HCT116 (cell line): ENCODE measurements around the gene SPIN2A. TPM values are rescaled to one million over a fixed set of nuclear protein-coding genes. Genes with fewer than 3 reads are reported as not detected.
"Not testable (repeated sequence)": the region's sequence is repeated elsewhere in the genome, so short reads cannot be mapped to it uniquely, and the experiment has no call there.

Experiments used
- ATAC-seq: fragments of 200-7000 bp; cut with Tn5 transposase; 2 replicates; pipeline ENCODE4 v1.9.1; 2020; ENCODE audit warnings: mild to moderate bottlenecking, moderate library complexity
- Bru-seq: library from RNA; stranded (reverse); fragments of 400-500 nt; gene quantifications from one replicate; lab custom pipeline; 2021; lab: Mats Ljungman, UMichigan
- BruChase-seq, 2 experiments: library from RNA; stranded (reverse); fragments of 400-500 nt; gene quantifications; one replicate each; lab custom pipeline; 2021; lab: Mats Ljungman, UMichigan
- BruUV-seq: library from RNA; stranded (reverse); fragments of 400-500 nt; replicated peaks from 2 replicates; lab custom pipeline; 2021; lab: Mats Ljungman, UMichigan
- CTCF ChIA-PET: fragments of 300-600 bp; sonication (Branson Sonifier 250); formaldehyde crosslinking; loops from one replicate; lab custom pipeline; 2021; ENCODE audit warnings: antibody characterized with exemption; lab: Charles Lee
- POLR2A ChIA-PET: fragments of 300-600, 350-600 bp; sonication (Branson Sonifier 250); formaldehyde crosslinking; loops from one replicate; lab custom pipeline; 2021; ENCODE audit warnings: antibody characterized with exemption; lab: Charles Lee
- RAD21 ChIA-PET, 2 experiments: fragments of 300-600 bp; sonication (Branson Sonifier 250); formaldehyde crosslinking; loops; one replicate each; lab custom pipeline; 2023; ENCODE audit warnings: low total read pairs in 2 of 2; ENCODE audit not compliant: uncharacterized antibody in 2 of 2, unreplicated experiment in 2 of 2, low non-redundant PET in 1 of 2; lab: Charles Lee
- DNase-seq: peaks from one replicate; pipeline ENCODE4 v3.0.0-alpha.2; 2010; ENCODE audit warnings: low read depth, low spot score
- H2AFZ ChIP-seq: fragments of 200-600 bp; shearing (Covaris generic), sonication (generic); 2 replicates; pipeline ENCODE4 v1.6.1; 2017; ENCODE audit warnings: low read depth, mixed run types, mixed read lengths, antibody characterized with exemption, low read length; ENCODE audit not compliant: poor library complexity, severe bottlenecking
- H3K27ac ChIP-seq: 2 replicates; pipeline ENCODE4 v1.5.1; 2012; ENCODE audit warnings: low read depth, low read length
- H3K27me3 ChIP-seq: fragments of 200-600 bp; sonication (generic); 2 replicates; pipeline ENCODE4 v1.6.1; 2016; ENCODE audit warnings: mixed run types, low read length, mixed read lengths; ENCODE audit not compliant: insufficient read depth
- H3K36me3 ChIP-seq, 2 experiments: fragments of 200-500 bp in 1 of 2; fragments of 200-600 bp in 1 of 2; sonication (Bioruptor generic) in 1 of 2; sonication (generic) in 1 of 2; 2 replicates each; pipeline versions ENCODE4 v1.5.1 to v1.6.1; 2014 to 2016; ENCODE audit warnings: low read length in 2 of 2, inconsistent platforms in 1 of 2, mixed read lengths in 1 of 2, mixed run types in 1 of 2; ENCODE audit not compliant: insufficient read depth in 2 of 2, control insufficient read depth in 1 of 2
- H3K4me1 ChIP-seq, 2 experiments: fragments of 200-600 bp in 1 of 2; sonication (generic) in 1 of 2; 2 replicates each; pipeline versions ENCODE4 v1.5.1 to v1.6.1; 2012 to 2017; ENCODE audit warnings: low read length in 2 of 2, inconsistent platforms in 1 of 2, mild to moderate bottlenecking in 1 of 2, mixed read lengths in 1 of 2, mixed run types in 1 of 2, moderate library complexity in 1 of 2; ENCODE audit not compliant: insufficient read depth in 2 of 2, control insufficient read depth in 1 of 2
- H3K4me2 ChIP-seq: fragments of 200-600 bp; sonication (generic); 2 replicates; pipeline ENCODE4 v1.6.1; 2017; ENCODE audit warnings: mixed run types, low read length, mixed read lengths
- H3K4me3 ChIP-seq, 2 experiments: fragments of 200-600 bp in 1 of 2; sonication (generic) in 1 of 2; replicated peaks in 1 of 2; 2 replicates each; pipeline ENCODE4 v1.5.1; 2011 to 2016; ENCODE audit warnings: low read length in 2 of 2, control low read depth in 1 of 2, low read depth in 1 of 2, mild to moderate bottlenecking in 1 of 2, mixed read lengths in 1 of 2, mixed run types in 1 of 2
- H3K79me2 ChIP-seq: fragments of 200-600 bp; sonication (generic); 2 replicates; pipeline ENCODE4 v1.6.1; 2017; ENCODE audit warnings: mild to moderate bottlenecking, mixed run types, low read length, moderate library complexity, mixed read lengths; ENCODE audit not compliant: insufficient read depth
- H3K9ac ChIP-seq: fragments of 200-600 bp; sonication (generic); 2 replicates; pipeline ENCODE4 v1.6.1; 2016; ENCODE audit warnings: low read length, mixed read lengths
- H3K9me2 ChIP-seq: fragments of 200-600 bp; sonication (generic), shearing (Covaris generic); 2 replicates; pipeline ENCODE4 v1.6.1; 2017; ENCODE audit warnings: mixed run types, mild to moderate bottlenecking, moderate library complexity; ENCODE audit not compliant: insufficient read depth
- H3K9me3 ChIP-seq, 2 experiments: fragments of 200-500 bp in 1 of 2; fragments of 200-600 bp in 1 of 2; sonication (Bioruptor generic) in 1 of 2; sonication (generic) in 1 of 2; 2 replicates each; pipeline ENCODE4 v1.6.1; 2014 to 2017; ENCODE audit warnings: low read length in 2 of 2, mixed read lengths in 2 of 2, inconsistent platforms in 1 of 2, low read depth in 1 of 2, mild to moderate bottlenecking in 1 of 2, mixed run types in 1 of 2, moderate library complexity in 1 of 2; ENCODE audit not compliant: control insufficient read depth in 1 of 2, insufficient read depth in 1 of 2
- H4K20me1 ChIP-seq: fragments of 200-600 bp; sonication (generic), shearing (Covaris generic); 2 replicates; pipeline ENCODE4 v1.6.1; 2017; ENCODE audit warnings: mixed run types, mild to moderate bottlenecking, moderate library complexity; ENCODE audit not compliant: insufficient read depth
- EGR1 ChIP-seq: IDR thresholded peaks from 2 replicates; pipeline ENCODE4 v1.6.1; 2012; ENCODE audit warnings: low read depth
- FOSL1 ChIP-seq: IDR thresholded peaks from 2 replicates; pipeline ENCODE4 v1.6.1; 2012; ENCODE audit warnings: low read depth
- MAX ChIP-seq: IDR thresholded peaks from 2 replicates; pipeline ENCODE4 v1.6.1; 2012
- POLR2AphosphoS5 ChIP-seq: IDR thresholded peaks from 2 replicates; pipeline ENCODE4 v1.6.1; 2011; ENCODE audit warnings: mild to moderate bottlenecking, low read depth, low read length, moderate library complexity
- RAD21 ChIP-seq: IDR thresholded peaks from 2 replicates; pipeline ENCODE4 v1.6.1; 2012; ENCODE audit warnings: low read depth, mild to moderate bottlenecking
- REST ChIP-seq: IDR thresholded peaks from 2 replicates; pipeline ENCODE4 v1.6.1; 2012; ENCODE audit warnings: low read depth
- SRF ChIP-seq: IDR thresholded peaks from 2 replicates; pipeline ENCODE4 v1.6.1; 2012; ENCODE audit warnings: low read depth
- YY1 ChIP-seq: IDR thresholded peaks from 2 replicates; pipeline ENCODE4 v1.6.1; 2011; ENCODE audit warnings: low read length, low read depth, moderate library complexity, mild to moderate bottlenecking; ENCODE audit not compliant: insufficient replicate concordance; ENCODE audit errors: extremely low read depth
- ZNF274 ChIP-seq: fragments of 200-500 bp; sonication (Bioruptor generic); IDR thresholded peaks from 2 replicates; pipeline ENCODE4 v1.6.1; 2014; ENCODE audit warnings: mild to moderate bottlenecking, low read depth, low read length, inconsistent platforms
- intact Hi-C: fragments of 100-400 bp; cut with micrococcal nuclease; formaldehyde crosslinking; loops from 2 replicates; pipeline ENCODE4 v1.10.0; 2022
- long read RNA-seq: library from polyadenylated mRNA; unstranded; transcript quantifications from one replicate; pipeline ENCODE4 v2.0.0, GENCODE V29; 2021; ENCODE audit not compliant: unreplicated experiment
- polyA plus RNA-seq: library from polyadenylated mRNA; unstranded; fragments of >200 nt; gene quantifications from 2 replicates; pipeline ENCODE4 v1.2.1, GENCODE V29; 2012; ENCODE audit warnings: missing spikeins
- total RNA-seq: library from RNA; stranded (reverse); gene quantifications from one replicate; pipeline ENCODE4 v1.2.1, GENCODE V29; 2021; ENCODE audit not compliant: unreplicated experiment
- TF ChIP-seq, protein P1 (sequence below), 3 experiments: fragments of 200-600 bp in 1 of 3; sonication (generic) in 1 of 3; IDR thresholded peaks in 2 of 3; conservative IDR thresholded peaks in 1 of 3; 2 replicates each; pipeline ENCODE4 v1.5.1; 2012 to 2017; ENCODE audit warnings: low read depth in 2 of 3, low read length in 2 of 3, antibody characterized with exemption in 1 of 3, borderline replicate concordance in 1 of 3, control low read depth in 1 of 3, mild to moderate bottlenecking in 1 of 3, mixed read lengths in 1 of 3, mixed run types in 1 of 3, moderate library complexity in 1 of 3; ENCODE audit not compliant: insufficient read depth in 1 of 3
- TF ChIP-seq, protein P2 (sequence below): IDR thresholded peaks from 2 replicates; pipeline ENCODE4 v1.6.1; 2011; ENCODE audit warnings: mild to moderate bottlenecking, low read length, moderate library complexity; ENCODE audit not compliant: insufficient replicate concordance; ENCODE audit errors: extremely low read depth

SPIN2A gene
- 0.54 TPM for total RNA-seq
- 0.27 and 0.39 TPM in 2 replicates for polyA plus RNA-seq
- Bru-seq, nascent RNA: not detected
- BruChase-seq, experiment 1, labeled RNA remaining after a 6-hour chase: not detected
- BruChase-seq, experiment 2, labeled RNA remaining after a 2-hour chase: not detected
- long read RNA-seq: 0 reads

DNA sequence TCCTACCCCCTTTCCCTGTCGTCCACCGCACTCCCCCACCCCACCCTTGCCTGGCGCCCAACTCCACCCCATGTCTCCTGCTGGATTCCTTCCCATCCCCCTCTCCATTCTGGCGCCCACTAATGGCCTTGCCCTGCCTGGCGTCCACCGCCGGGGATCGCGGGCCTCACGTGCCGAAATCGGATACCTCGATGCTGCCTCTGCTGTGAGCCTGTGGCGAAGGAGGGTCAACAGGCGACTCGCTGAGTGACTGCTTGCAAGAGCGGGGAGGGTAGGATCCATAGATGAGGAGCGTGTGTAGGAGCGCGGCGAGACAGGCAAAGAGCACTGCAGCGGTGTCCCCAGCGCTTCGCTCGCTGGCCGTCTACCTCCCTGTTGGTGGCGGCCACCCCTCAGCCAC is at the start of gene SPIN2A:
Gene SPIN2A (minus strand): TSS at position 325 of the 400 bp plus-strand sequence. CDS start 800 bp downstream, outside the sequence.
- POLR2A ChIA-PET, intact Hi-C loops, ATAC-seq, H3K27me3 ChIP-seq, CTCF ChIA-PET, RAD21 ChIA-PET, H3K79me2 ChIP-seq, H3K4me3 ChIP-seq, H4K20me1 ChIP-seq, H3K36me3 ChIP-seq, H3K9me3 ChIP-seq, H3K9ac ChIP-seq, H3K4me1 ChIP-seq, H3K27ac ChIP-seq, DNase-seq, H3K9me2 ChIP-seq, H3K4me2 ChIP-seq, BruUV-seq, H2AFZ ChIP-seq: not testable (repeated sequence)

GRCh38 chrX:57178605-57179004 is 41.4 kb upstream of the SPIN2A start:
- H3K79me2 ChIP-seq: no peaks in the 10 kb centered on the region
- no peak overlapping the region for H3K4me2 ChIP-seq
- H3K9ac ChIP-seq: no peak overlapping the region
- H3K9me2 ChIP-seq: no peaks in the 10 kb centered on the region
- no peaks in the 10 kb centered on the region for H3K36me3 ChIP-seq
- ChIA-PET CTCF (no interaction called here), RAD21 (no interaction called here), POLR2A (no interaction called here)
- no TSS peak for BruUV-seq
- H3K4me1 ChIP-seq: no peaks in the 10 kb centered on the region
- no peak for ATAC-seq
- no peaks in the 10 kb centered on the region for H3K27me3 ChIP-seq
- H4K20me1 ChIP-seq: no peaks in the 10 kb centered on the region
- no peak for DNase-seq
- no peak overlapping the region for H3K27ac ChIP-seq
- intact Hi-C loops: no loop called here
- H3K9me3 ChIP-seq: no peaks in the 10 kb centered on the region
- no peak overlapping the region for H2AFZ ChIP-seq
- no peak overlapping the region for H3K4me3 ChIP-seq
- TF ChIP-seq YY1 (no peak), ZNF274 (no peak), POLR2AphosphoS5 (no peak), FOSL1 (no peak), RAD21 (no peak), REST (no peak), SRF (no peak), MAX (no peak), EGR1 (no peak)
- TF ChIP-seq, protein P1, sequence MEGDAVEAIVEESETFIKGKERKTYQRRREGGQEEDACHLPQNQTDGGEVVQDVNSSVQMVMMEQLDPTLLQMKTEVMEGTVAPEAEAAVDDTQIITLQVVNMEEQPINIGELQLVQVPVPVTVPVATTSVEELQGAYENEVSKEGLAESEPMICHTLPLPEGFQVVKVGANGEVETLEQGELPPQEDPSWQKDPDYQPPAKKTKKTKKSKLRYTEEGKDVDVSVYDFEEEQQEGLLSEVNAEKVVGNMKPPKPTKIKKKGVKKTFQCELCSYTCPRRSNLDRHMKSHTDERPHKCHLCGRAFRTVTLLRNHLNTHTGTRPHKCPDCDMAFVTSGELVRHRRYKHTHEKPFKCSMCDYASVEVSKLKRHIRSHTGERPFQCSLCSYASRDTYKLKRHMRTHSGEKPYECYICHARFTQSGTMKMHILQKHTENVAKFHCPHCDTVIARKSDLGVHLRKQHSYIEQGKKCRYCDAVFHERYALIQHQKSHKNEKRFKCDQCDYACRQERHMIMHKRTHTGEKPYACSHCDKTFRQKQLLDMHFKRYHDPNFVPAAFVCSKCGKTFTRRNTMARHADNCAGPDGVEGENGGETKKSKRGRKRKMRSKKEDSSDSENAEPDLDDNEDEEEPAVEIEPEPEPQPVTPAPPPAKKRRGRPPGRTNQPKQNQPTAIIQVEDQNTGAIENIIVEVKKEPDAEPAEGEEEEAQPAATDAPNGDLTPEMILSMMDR (IDR thresholded peaks at IDR 0.05 in 2 of 3, conservative IDR thresholded peaks at IDR 0.05 in 1 of 3; ENCODE audit: borderline replicate concordance in 1 of 3, insufficient read depth in 1 of 3, low read depth in 2 of 3, low read length in 2 of 3): no peak
- TF ChIP-seq, protein P2, sequence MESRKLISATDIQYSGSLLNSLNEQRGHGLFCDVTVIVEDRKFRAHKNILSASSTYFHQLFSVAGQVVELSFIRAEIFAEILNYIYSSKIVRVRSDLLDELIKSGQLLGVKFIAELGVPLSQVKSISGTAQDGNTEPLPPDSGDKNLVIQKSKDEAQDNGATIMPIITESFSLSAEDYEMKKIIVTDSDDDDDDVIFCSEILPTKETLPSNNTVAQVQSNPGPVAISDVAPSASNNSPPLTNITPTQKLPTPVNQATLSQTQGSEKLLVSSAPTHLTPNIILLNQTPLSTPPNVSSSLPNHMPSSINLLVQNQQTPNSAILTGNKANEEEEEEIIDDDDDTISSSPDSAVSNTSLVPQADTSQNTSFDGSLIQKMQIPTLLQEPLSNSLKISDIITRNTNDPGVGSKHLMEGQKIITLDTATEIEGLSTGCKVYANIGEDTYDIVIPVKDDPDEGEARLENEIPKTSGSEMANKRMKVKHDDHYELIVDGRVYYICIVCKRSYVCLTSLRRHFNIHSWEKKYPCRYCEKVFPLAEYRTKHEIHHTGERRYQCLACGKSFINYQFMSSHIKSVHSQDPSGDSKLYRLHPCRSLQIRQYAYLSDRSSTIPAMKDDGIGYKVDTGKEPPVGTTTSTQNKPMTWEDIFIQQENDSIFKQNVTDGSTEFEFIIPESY: no peak
